ENCODE data around the gene MAP2K6. TPM values are rescaled to one million over a fixed set of nuclear protein-coding genes. Genes with fewer than 3 reads are reported as not detected.

The MAP2K6 gene
- total and polyA plus RNA-seq, 7 experiments from 2014 or later: 7.6 to 21.4 (median 18.3) TPM

DNA sequence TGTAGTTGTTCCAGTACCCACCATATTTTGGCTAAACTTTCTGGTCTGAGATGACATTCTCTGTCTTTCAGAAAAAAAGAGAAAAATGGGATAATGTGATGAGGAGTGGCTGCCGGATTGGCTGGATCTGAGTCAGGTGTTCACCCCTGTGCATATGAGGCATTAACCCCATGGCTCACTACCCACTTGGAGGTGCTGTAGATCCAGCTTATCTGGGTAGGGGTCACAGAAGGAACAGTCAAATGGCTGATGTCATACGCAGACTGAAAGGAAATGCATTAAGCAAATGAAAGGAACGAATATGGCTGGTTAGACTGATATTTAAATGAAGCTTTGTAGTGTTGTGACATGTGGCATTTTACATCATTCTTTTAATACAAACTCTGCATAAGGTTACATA lies 17.3 kb downstream of the MAP2K6 start:
- ChIA-PET POLR2A (no interaction called here), CTCF (no interaction called here)
- no peak for DNase-seq
- no peak overlapping the region for H3K27ac ChIP-seq (ENCODE audit: low read depth, low read length)
- H3K36me3 Mint-ChIP-seq: peaks cover 4 to 40% (median 14%) of the 10 kb centered on the region in 5 donors
- no peaks in the 10 kb centered on the region for H3K27me3 ChIP-seq (ENCODE audit: control insufficient read depth in 2 of 2, insufficient read depth in 2 of 2, low read length in 2 of 2)
- H3K36me3 ChIP-seq (ENCODE audit: control insufficient read depth in 2 of 3, insufficient read depth in 3 of 3, low read length in 3 of 3): no peaks in the 10 kb centered on the region
- H3K4me1 ChIP-seq (ENCODE audit: control insufficient read depth in 2 of 2, insufficient read depth in 2 of 2, low read length in 2 of 2): no peaks in the 10 kb centered on the region
- H3K4me1 Mint-ChIP-seq: peaks cover 24 to 74% (median 65%) of the 10 kb centered on the region in 7 donors
- H3K4me3 Mint-ChIP-seq: no peak overlapping the region
- no peak overlapping the region for H3K4me3 ChIP-seq (ENCODE audit: low read length)
- intact Hi-C loops (cut with micrococcal nuclease): loop anchor here in 1 of 2 donors (2.0 kb wide), 1 partner anchor 17 kb away; the partner anchor contains the start of gene MAP2K6
- ATAC-seq: no peak
- H3K27ac Mint-ChIP-seq: peak overlapping the region in 1 of 9 donors; percentile 49
- H3K9me3 ChIP-seq (ENCODE audit: control insufficient read depth in 2 of 3, low read length in 3 of 3): no peaks in the 10 kb centered on the region
- H3K9me3 Mint-ChIP-seq: no peaks in the 10 kb centered on the region
- no peaks in the 10 kb centered on the region for H3K27me3 Mint-ChIP-seq

DNA sequence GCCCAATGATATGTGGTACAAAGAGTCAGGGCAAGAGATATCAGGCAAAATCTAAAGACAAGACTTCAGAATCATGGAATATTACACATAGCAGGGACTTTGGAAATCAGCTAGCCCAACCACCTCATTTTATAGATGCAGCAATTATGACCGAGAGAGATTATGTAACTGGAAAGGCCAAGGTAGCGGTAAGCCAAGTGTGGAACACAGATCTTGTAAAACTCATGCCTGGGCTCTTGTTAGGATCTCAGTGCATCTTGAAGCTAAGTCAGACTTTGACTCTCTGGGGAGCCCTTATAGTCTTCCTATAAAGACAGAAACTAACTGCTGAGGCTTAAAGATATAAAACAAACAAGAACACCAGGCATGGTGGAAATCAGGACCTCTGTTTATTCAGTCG lies 18.6 kb downstream of the MAP2K6 start:
- H3K36me3 Mint-ChIP-seq: peaks cover 4 to 47% (median 26%) of the 10 kb centered on the region in 5 donors
- Histone ChIP-seq H3K4me3 (ENCODE audit: low read length) (no peak overlapping the region), H3K36me3 (ENCODE audit: control insufficient read depth in 2 of 3, insufficient read depth in 3 of 3, low read length in 3 of 3) (no peaks in the 10 kb centered on the region), H3K9me3 (ENCODE audit: control insufficient read depth in 2 of 3, low read length in 3 of 3) (no peaks in the 10 kb centered on the region), H3K27ac (ENCODE audit: low read depth, low read length) (no peak overlapping the region), H3K27me3 (ENCODE audit: control insufficient read depth in 2 of 2, insufficient read depth in 2 of 2, low read length in 2 of 2) (no peaks in the 10 kb centered on the region), H3K4me1 (ENCODE audit: control insufficient read depth in 2 of 2, insufficient read depth in 2 of 2, low read length in 2 of 2) (no peaks in the 10 kb centered on the region)
- H3K27ac Mint-ChIP-seq: peak overlapping the region in 1 of 9 donors; percentile 26
- ChIA-PET CTCF (no interaction called here), POLR2A (no interaction called here)
- H3K27me3 Mint-ChIP-seq: no peaks in the 10 kb centered on the region
- DNase-seq: no peak
- peaks cover 0 to 4% (median 0%) of the 10 kb centered on the region in 11 donors for H3K9me3 Mint-ChIP-seq
- ATAC-seq: no peak
- H3K4me3 Mint-ChIP-seq: no peak overlapping the region
- intact Hi-C loops (cut with micrococcal nuclease): no loop called here
- H3K4me1 Mint-ChIP-seq: peaks cover 23 to 77% (median 64%) of the 10 kb centered on the region in 7 donors

DNA sequence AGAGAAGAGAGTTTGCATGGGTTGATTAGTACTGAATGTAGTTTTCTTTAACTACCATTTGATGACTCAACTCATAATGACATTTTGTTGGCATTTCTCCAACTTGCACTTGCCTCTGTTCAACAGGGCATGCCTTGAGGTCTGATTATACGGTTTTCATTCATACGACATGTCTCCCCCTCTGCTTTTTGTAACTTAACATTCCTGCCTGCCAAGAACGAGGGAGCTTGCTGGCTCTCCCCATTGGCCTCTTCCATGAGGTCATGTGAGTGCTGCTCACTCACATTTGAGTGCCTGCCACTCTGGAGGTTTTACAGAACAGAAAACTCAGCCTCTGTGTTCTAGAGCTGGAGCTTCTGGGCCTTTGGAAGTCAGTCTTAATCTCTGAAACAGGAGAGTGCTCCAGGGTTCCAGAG lies 19.7 kb downstream of the MAP2K6 start:
- ChIA-PET CTCF (no interaction called here), POLR2A (interaction anchor here (1.3 kb wide), 1 partner anchor 15 kb away, joined by 3 read pairs; no protein-coding TSS in a partner anchor)
- DNase-seq: no peak
- Histone ChIP-seq H3K27me3 (ENCODE audit: control insufficient read depth in 2 of 2, insufficient read depth in 2 of 2, low read length in 2 of 2) (no peaks in the 10 kb centered on the region), H3K4me1 (ENCODE audit: control insufficient read depth in 2 of 2, insufficient read depth in 2 of 2, low read length in 2 of 2) (no peaks in the 10 kb centered on the region), H3K4me3 (ENCODE audit: low read length) (no peak overlapping the region), H3K27ac (ENCODE audit: low read depth, low read length) (no peak overlapping the region), H3K9me3 (ENCODE audit: control insufficient read depth in 2 of 3, low read length in 3 of 3) (peaks cover 0 to 4% (median 4%) of the 10 kb centered on the region in 3 experiments), H3K36me3 (ENCODE audit: control insufficient read depth in 2 of 3, insufficient read depth in 3 of 3, low read length in 3 of 3) (no peaks in the 10 kb centered on the region)
- H3K27me3 Mint-ChIP-seq: no peaks in the 10 kb centered on the region
- intact Hi-C loops (cut with micrococcal nuclease): no loop called here
- H3K9me3 Mint-ChIP-seq: peaks cover 0 to 8% (median 2%) of the 10 kb centered on the region in 11 donors
- H3K4me3 Mint-ChIP-seq: no peak overlapping the region
- peaks cover 18 to 74% (median 59%) of the 10 kb centered on the region in 7 donors for H3K4me1 Mint-ChIP-seq
- H3K36me3 Mint-ChIP-seq: peaks cover 8 to 55% (median 32%) of the 10 kb centered on the region in 5 donors
- ATAC-seq: no peak
- peak overlapping the region in 2 of 9 donors; percentile 10 to 59 for H3K27ac Mint-ChIP-seq

DNA sequence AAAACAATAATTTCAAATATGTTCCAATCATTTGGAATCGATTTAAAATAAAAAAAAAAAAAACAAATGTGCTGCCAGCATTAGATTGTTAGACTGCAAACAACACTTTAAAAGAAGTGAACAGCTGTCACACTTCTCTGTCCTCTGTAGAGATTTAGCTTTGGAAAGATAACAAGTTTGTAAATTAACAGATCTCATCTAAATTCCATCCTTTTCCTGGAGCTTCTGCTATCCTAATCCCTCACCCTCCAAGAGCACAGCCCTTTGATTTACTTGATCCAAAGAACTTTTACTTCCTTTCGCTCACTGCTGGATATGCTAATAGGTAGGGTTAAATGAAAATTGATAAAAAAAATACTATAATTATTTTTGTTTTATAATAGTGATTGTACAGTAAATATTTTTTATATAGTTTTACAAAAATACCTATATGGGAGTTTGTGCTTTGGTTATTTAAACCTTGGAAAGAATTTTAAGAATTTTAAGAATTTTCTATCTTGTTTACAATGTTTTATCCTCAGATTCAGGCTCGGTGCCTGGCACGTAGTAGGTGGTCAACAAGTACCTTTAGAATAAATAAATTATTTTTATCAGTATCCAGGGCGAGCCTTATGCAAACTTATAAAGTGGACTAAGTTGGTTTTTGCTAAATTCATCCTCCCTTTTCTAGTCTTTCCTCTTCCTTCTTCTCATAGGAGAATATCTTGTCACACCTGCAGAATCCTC lies 21.6 kb downstream of the MAP2K6 start:
- H3K27ac Mint-ChIP-seq: peak overlapping the region in 1 of 9 donors; percentile 25

DNA sequence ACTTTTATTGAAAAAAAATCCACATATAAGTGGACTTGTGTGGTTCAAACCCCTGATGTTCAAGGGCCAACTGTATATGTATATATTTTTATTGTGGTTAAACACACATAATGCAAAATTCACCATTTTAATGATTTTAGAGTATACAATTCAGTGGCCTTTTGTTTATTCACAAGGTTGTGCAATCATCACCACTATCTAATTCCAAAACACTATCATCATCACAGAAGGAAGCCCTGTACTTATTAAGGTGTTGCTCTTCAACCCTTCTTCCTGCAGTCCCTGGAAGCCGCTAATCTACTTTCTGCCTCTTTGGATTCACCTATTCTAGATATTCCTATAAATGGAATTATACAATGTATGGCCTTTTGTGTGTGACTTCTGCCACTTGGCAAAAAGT lies 23.0 kb downstream of the MAP2K6 start:
- H3K27me3 Mint-ChIP-seq: no peaks in the 10 kb centered on the region
- CTCF ChIA-PET: no interaction called here
- peaks cover 0 to 8% (median 0%) of the 10 kb centered on the region in 3 experiments for H3K36me3 ChIP-seq (ENCODE audit: control insufficient read depth in 2 of 3, insufficient read depth in 3 of 3, low read length in 3 of 3)

More for the DNA sequence above, 21.6 kb downstream of the MAP2K6 start:
- DNase-seq (no peak), ATAC-seq (no peak)
- H3K4me1 ChIP-seq (ENCODE audit: control insufficient read depth in 2 of 2, insufficient read depth in 2 of 2, low read length in 2 of 2): no peaks in the 10 kb centered on the region
- no peak overlapping the region for H3K27ac ChIP-seq (ENCODE audit: low read depth, low read length)
- H3K36me3 ChIP-seq (ENCODE audit: control insufficient read depth in 2 of 3, insufficient read depth in 3 of 3, low read length in 3 of 3): peaks cover 0 to 8% (median 0%) of the 10 kb centered on the region in 3 experiments
- no peak overlapping the region for H3K4me3 ChIP-seq (ENCODE audit: low read length)
- Mint-ChIP-seq H3K4me1 (peaks cover 8 to 66% (median 52%) of the 10 kb centered on the region in 7 donors), H3K4me3 (no peak overlapping the region), H3K27me3 (no peaks in the 10 kb centered on the region), H3K9me3 (peaks cover 3 to 17% (median 9%) of the 10 kb centered on the region in 11 donors), H3K36me3 (peaks cover 16 to 58% (median 32%) of the 10 kb centered on the region in 5 donors)
- no peaks in the 10 kb centered on the region for H3K27me3 ChIP-seq (ENCODE audit: control insufficient read depth in 2 of 2, insufficient read depth in 2 of 2, low read length in 2 of 2)
- ChIA-PET POLR2A (no interaction called here), CTCF (no interaction called here)
- intact Hi-C loops (cut with micrococcal nuclease): no loop called here
- H3K9me3 ChIP-seq (ENCODE audit: control insufficient read depth in 2 of 3, low read length in 3 of 3): peaks cover 0 to 20% (median 4%) of the 10 kb centered on the region in 3 experiments

DNA sequence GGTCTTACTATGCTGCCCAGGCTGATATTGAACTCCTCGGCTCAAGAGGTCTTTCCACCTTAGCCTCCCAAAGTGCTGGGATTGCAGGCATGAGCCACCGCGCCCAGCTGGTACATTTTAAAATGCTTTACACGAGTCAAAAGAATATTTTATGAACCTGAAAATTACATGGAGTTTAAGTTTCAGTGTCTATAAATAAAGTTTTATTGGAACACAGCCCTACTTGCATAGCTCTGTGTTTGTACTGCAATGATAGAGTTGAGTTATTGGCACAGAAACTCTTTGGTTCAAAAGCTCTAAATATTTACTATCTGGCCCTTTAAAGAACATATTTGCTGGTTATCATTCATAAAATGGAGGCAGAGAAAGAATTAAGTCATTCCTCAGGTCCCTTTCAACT lies 24.3 kb downstream of the MAP2K6 start:
- Mint-ChIP-seq H3K4me1 (peaks cover 8 to 43% (median 30%) of the 10 kb centered on the region in 7 donors), H3K27me3 (no peaks in the 10 kb centered on the region), H3K4me3 (peak overlapping the region in 1 of 10 donors; percentile 13), H3K9me3 (peaks cover 3 to 17% (median 9%) of the 10 kb centered on the region in 11 donors), H3K27ac (no peak overlapping the region), H3K36me3 (peaks cover 12 to 42% (median 32%) of the 10 kb centered on the region in 5 donors)
- no peak overlapping the region for H3K4me3 ChIP-seq (ENCODE audit: low read length)
- H3K36me3 ChIP-seq (ENCODE audit: control insufficient read depth in 2 of 3, insufficient read depth in 3 of 3, low read length in 3 of 3): peaks cover 0 to 8% (median 0%) of the 10 kb centered on the region in 3 experiments
- no peak overlapping the region for H3K27ac ChIP-seq (ENCODE audit: low read depth, low read length)
- no peak for ATAC-seq
- H3K9me3 ChIP-seq (ENCODE audit: control insufficient read depth in 2 of 3, low read length in 3 of 3): peaks cover 0 to 20% (median 4%) of the 10 kb centered on the region in 3 experiments
- intact Hi-C loops (cut with micrococcal nuclease): no loop called here
- no peak for DNase-seq
- H3K27me3 ChIP-seq (ENCODE audit: control insufficient read depth in 2 of 2, insufficient read depth in 2 of 2, low read length in 2 of 2): no peaks in the 10 kb centered on the region
- CTCF ChIA-PET: no interaction called here
- POLR2A ChIA-PET: no interaction called here
- H3K4me1 ChIP-seq (ENCODE audit: control insufficient read depth in 2 of 2, insufficient read depth in 2 of 2, low read length in 2 of 2): no peaks in the 10 kb centered on the region

More for the DNA sequence above, 23.0 kb downstream of the MAP2K6 start:
- Histone ChIP-seq H3K4me3 (ENCODE audit: low read length) (no peak overlapping the region), H3K27me3 (ENCODE audit: control insufficient read depth in 2 of 2, insufficient read depth in 2 of 2, low read length in 2 of 2) (no peaks in the 10 kb centered on the region), H3K4me1 (ENCODE audit: control insufficient read depth in 2 of 2, insufficient read depth in 2 of 2, low read length in 2 of 2) (no peaks in the 10 kb centered on the region), H3K27ac (ENCODE audit: low read depth, low read length) (no peak overlapping the region), H3K9me3 (ENCODE audit: control insufficient read depth in 2 of 3, low read length in 3 of 3) (peaks cover 0 to 20% (median 4%) of the 10 kb centered on the region in 3 experiments)
- no peak overlapping the region for H3K4me3 Mint-ChIP-seq
- H3K4me1 Mint-ChIP-seq: peaks cover 8 to 55% (median 41%) of the 10 kb centered on the region in 7 donors
- no peak overlapping the region for H3K27ac Mint-ChIP-seq
- H3K36me3 Mint-ChIP-seq: peaks cover 14 to 47% (median 32%) of the 10 kb centered on the region in 5 donors
- intact Hi-C loops (cut with micrococcal nuclease): no loop called here
- POLR2A ChIA-PET: no interaction called here
- no peak for DNase-seq
- H3K9me3 Mint-ChIP-seq: peaks cover 3 to 17% (median 9%) of the 10 kb centered on the region in 11 donors
- no peak for ATAC-seq

Data from naive thymus-derived CD4-positive, alpha-beta T cell (primary cell).